ENCODE results near the gene TP53BP2.

The TP53BP2 gene

GRCh38 chr1:223750730-223751570, 94.8 kb downstream of the TP53BP2 start:
- TF ChIP-seq CTCF (IDR thresholded peaks at IDR 0.05; ENCODE audit: low read depth, low read length) = no peak
- DNase-seq (ENCODE audit: low read depth in 2 of 2) = no peak
- no peak overlapping the region for H3K4me3 ChIP-seq (replicated peaks in 1 of 2; ENCODE audit: low read depth in 2 of 2, low read length in 2 of 2)

GRCh38 chr1:223748773-223749733, 96.7 kb downstream of the TP53BP2 start:
- DNase-seq (ENCODE audit: low read depth in 2 of 2) = peak; percentile 66 to 71
- peak; percentile 58 for TF ChIP-seq CTCF (IDR thresholded peaks at IDR 0.05; ENCODE audit: low read depth, low read length)
- peak overlapping the region in 1 of 2 donors; percentile 21 for H3K4me3 ChIP-seq (replicated peaks in 1 of 2; ENCODE audit: low read depth in 2 of 2, low read length in 2 of 2)

- H3K4me3 ChIP-seq (replicated peaks in 1 of 2; ENCODE audit: low read depth in 2 of 2, low read length in 2 of 2) = no peak overlapping the region
- TF ChIP-seq CTCF (IDR thresholded peaks at IDR 0.05; ENCODE audit: low read depth, low read length) = no peak
- peak; percentile 73 to 79 for DNase-seq (ENCODE audit: low read depth in 2 of 2)
Observed at GRCh38 chr1:223748405-223748772, 97.4 kb downstream of the TP53BP2 start.

GRCh38 chr1:223747838-223748335, 97.9 kb downstream of the TP53BP2 start:
- DNase-seq (ENCODE audit: low read depth in 2 of 2) = peak; percentile 58 to 81
- no peak overlapping the region for H3K4me3 ChIP-seq (replicated peaks in 1 of 2; ENCODE audit: low read depth in 2 of 2, low read length in 2 of 2)
- TF ChIP-seq CTCF (IDR thresholded peaks at IDR 0.05; ENCODE audit: low read depth, low read length) = no peak

- DNase-seq (ENCODE audit: low read depth in 2 of 2) = peak in 1 of 2 donors; percentile 26
- H3K4me3 ChIP-seq (replicated peaks in 1 of 2; ENCODE audit: low read depth in 2 of 2, low read length in 2 of 2) = no peak overlapping the region
- no peak for TF ChIP-seq CTCF (IDR thresholded peaks at IDR 0.05; ENCODE audit: low read depth, low read length)
Observed at GRCh38 chr1:223745731-223746130, 100.0 kb downstream of the TP53BP2 start.

- no peak overlapping the region for H3K4me3 ChIP-seq (replicated peaks in 1 of 2; ENCODE audit: low read depth in 2 of 2, low read length in 2 of 2)
- TF ChIP-seq CTCF (IDR thresholded peaks at IDR 0.05; ENCODE audit: low read depth, low read length) = no peak
- DNase-seq (ENCODE audit: low read depth in 2 of 2) = no peak
Observed at GRCh38 chr1:223742856-223743517, 102.8 kb downstream of the TP53BP2 start.
